ENCODE data around the gene TIMM17A.
"Not testable (repeated sequence)": the region's sequence is repeated elsewhere in the genome, so short reads cannot be mapped to it uniquely, and the experiment has no call there.

TIMM17A gene

GRCh38 chr1:201955009-201955728 lies at the start of gene TIMM17A:
Gene TIMM17A (plus strand): TSS chr1:201955503. CDS start chr1:201955527, 24 bp downstream.
- peak; percentile 92 for DNase-seq

DNA sequence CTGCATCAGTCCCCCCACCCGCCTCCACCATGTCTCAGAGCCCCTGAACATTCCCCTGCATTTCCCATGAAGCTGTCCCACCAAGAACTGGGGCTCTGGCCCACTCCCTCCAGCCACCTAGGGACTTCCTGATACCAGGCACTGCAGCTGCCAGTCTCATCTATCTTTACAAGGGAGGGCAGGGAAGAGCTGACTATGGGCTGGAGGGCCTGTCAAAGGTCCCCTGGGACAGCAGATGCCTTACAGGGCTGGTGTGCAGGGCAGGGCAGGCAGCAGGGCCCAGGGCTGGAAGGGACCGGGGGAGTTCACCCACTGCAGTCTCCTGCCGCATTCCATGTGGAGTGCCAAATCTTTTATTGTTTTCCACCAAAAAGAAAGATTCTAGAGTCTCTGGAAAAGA lies 49.0 kb upstream of the TIMM17A start:
- no peak for DNase-seq

DNA sequence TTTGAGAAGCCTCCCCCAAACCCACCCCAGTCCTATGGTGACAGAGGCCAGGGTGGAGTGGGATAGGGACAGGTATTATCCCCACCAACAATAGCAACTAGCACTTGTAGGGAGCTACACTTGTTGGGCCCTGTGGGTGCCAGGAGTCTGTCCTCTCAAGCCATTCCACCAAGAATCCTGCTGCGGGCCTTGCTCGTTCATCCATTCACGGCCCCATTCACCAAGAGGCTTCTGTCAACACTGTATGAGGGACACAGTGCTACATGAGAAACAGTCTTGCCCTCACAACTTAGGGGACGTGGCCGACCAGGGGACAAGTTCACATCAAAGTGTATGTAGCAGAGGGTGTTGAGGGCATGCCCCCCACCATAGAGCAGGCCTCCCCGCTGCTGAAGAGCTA lies 47.7 kb upstream of the TIMM17A start:
- DNase-seq: no peak

DNA sequence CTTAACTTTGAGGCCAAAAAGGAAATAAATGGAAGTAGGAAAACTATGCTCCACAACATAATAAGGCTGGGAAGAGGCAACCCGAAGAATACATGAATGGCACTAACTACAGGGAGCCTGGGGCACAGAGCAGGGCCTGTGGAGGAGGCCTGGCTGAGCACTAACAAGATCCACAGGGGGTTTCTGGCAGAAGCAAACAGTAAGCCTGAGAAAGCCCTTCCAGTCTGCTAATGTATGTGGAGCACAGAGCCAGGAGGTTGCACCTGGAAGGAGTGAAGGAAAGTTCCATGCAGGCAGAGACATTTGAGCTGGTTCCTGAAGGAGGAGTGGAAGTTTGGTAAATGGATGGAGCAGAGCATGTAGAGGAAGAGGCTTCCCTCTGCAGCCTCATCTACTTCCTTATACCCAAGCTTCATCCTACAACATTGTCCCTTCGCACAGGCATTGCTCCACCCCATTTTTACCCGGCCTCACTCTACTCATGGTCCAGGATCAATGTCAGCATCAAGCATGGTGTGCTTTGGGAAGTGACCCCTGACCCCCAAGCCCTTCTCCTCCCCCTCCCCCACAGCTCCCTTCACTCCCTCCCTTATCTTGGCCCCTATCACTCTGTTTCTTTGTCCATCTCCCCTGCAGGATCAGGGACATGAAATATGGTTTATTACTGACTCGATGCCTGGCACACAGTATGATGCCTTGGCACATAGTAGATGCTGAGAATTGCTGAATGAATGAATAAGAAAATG lies 43.3 kb upstream of the TIMM17A start:
- DNase-seq: no peak

- DNase-seq: no peak
Observed at GRCh38 chr1:201912832-201913231, 42.5 kb upstream of the TIMM17A start.

DNA sequence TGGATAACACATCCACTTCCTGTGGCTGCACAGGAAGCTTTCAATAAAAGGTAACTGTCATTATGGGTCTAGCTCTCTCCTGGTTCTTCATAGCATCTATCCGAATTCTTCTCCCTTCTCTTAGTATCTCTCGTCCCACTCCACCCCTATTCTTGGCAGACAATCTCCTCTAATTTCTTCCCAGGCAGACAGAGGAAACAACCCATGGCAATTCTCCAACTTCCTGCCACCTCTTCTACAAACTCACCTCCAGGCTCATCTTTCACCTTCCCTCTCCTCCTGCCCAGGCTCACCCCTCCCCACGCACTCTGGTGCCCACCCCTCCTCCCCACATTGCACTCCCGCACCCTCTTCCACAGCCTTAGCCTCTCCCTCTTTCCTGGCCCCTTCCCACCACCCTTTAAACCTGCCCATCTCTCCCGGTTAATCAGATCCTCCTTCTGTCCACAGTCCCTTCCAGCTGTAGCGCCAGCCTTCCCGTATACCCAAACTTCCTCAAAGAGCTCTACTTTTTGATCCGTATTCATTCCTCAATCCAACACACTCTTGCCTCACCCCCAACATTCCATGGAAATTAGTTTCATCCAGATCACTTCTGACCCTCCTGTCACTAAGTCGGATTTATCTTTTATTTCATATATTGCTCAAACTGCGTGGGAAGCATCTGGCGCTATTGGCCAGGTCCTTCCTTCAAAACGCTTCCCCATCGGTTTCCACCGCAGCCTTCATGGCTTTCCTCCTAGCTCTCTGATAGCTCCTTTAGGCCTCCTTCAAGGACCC lies 40.7 kb upstream of the TIMM17A start:
- DNase-seq: no peak

GRCh38 chr1:201916649-201917249 lies 38.6 kb upstream of the TIMM17A start:
- DNase-seq: no peak

DNA sequence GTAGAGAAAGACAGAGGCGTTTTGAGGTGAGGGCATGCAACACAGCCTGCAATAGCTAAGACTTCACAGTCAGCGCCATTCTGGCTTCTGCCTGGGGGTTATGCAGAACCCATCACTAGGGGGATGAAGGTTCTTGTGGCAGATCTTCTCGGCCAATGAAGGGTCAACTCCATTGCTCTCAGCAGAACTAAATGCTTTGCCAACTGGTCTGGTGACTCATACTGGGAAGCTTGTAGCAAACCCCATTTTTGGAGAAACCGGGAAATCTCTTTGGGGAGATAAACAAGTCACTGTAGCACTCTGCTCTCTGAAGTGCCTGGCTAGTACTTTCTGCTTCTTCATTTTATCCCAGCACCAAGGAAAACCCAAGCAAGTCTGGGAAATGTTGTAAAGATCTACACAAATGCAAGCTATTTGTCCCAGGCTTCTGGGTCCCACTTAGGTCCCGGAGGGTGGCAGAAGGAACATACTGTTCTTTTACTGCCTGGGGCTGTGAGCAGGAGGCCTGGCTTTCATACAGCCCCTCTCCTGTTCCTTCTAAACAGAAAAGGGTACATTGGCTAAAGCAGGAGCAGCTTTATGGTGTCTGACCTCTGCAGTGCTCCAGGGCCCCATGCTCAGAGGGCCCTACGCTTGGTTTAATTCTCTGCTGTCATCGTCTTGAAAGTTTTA lies 37.8 kb upstream of the TIMM17A start:
- no peak for DNase-seq

GRCh38 chr1:201918343-201918742 lies 37.0 kb upstream of the TIMM17A start:
- DNase-seq: no peak

GRCh38 chr1:201921952-201922558 lies 33.2 kb upstream of the TIMM17A start:
- DNase-seq: no peak

DNA sequence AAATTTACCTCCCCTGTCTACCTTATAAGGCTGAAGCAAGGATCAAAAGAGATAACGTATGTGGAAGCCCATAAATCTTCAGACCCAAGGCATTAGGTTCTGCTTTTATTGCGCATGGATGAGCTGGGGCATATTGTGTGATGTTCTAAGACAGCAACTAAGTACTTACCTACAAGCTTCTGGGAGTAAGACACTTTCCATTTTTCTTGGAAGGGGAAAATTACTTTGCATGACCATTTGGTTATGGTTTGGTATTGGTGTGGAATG lies 30.1 kb upstream of the TIMM17A start:
- DNase-seq: no peak

GRCh38 chr1:201925981-201926645 lies 29.2 kb upstream of the TIMM17A start:
- no peak for DNase-seq

GRCh38 chr1:201928266-201928665 lies 27.0 kb upstream of the TIMM17A start:
- no peak for DNase-seq

DNA sequence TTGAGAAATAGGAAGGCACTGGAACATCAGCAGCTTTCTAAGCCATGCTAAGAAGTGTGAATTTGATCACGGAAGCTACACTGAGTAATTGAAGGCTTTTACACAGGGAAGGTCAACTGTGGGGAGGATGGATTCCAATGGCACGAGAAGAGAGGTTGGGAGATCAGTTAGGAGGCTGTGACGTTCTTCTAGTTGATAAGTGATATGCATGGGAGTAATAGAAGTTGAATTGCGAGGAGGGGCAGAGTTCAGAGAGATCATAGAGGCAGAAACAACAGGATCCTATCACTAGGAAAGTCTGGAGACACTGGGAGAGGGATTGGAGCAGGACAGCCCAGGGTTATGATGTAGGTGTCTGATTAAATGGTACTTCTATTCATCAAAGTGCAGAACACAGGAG lies 25.2 kb upstream of the TIMM17A start:
- DNase-seq: no peak

DNA sequence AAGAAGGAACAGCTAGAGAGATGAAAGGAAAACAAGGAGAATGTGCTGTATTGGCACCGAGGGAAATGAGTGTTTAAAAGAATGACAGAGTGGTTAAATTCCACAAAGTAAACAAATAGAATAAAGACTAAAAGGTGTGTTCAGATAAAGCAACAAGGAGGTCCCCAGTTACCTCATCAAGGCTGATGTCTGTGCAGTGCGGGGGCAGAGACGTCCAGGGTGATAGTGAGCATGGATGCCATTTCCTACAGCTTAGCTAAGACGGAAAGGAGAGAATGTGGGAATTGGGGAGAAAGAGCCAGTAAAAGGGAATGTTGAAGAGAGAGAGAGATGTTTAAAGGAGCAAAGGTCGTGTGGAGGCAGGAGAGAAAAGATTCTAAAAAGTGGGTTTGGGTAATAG lies 24.5 kb upstream of the TIMM17A start:
- no peak for DNase-seq

- DNase-seq: no peak
Observed at GRCh38 chr1:201933840-201934430, 21.4 kb upstream of the TIMM17A start.

- no peak for DNase-seq
Observed at GRCh38 chr1:201937624-201938213, 17.6 kb upstream of the TIMM17A start.

DNA sequence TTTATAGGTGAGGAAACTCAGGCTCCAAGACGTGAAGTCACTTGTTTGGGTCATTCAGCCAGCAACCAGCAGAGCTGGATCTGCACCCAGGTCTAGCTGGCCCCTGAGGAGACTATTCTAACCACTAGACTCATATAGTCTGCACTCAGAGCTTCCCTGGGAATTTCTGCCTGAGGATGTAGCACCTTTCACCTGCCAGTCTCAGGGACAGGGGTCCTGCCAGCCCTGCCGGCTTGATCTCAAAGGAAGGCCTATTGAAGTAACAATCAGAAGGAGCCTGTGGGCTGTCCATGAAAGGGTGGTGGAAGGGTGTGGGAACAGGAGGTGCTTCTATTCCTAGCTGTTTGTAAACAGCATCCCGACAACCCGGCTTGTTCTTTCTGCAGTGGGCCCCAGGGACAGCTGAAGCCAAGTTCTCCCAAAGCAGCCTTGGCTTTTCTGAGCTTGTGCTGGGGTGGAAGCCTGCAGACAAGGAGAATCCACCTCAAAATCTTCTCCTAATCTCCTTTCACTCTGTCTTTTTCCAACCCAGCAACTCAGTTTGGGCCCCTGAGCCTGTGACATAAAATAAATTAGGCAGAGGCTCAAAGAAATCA lies 16.8 kb upstream of the TIMM17A start:
- DNase-seq: no peak

- DNase-seq: no peak
Observed at GRCh38 chr1:201939148-201939547, 16.2 kb upstream of the TIMM17A start.

GRCh38 chr1:201939574-201939973 lies 15.7 kb upstream of the TIMM17A start:
- DNase-seq: no peak

DNA sequence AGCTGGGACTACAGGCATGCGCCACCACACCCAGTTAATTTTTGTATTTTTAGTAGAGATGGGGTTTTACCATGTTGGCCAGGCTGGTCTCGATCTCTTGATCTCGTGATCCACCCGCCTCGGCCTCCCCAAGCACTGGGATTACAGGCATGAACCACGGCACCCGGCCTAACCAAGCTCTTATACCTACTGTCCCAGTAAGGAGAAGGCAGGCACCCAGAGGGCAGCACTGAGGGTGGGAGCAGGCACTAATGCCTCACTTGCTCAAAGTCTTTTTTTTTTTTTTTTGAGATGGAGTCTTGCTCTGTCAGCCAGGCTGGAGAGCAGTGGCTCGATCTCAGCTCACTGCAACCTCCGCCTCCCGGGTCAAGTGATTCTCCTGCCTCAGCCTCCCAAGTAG lies 15.0 kb upstream of the TIMM17A start:
- not testable (repeated sequence) for DNase-seq

Data from CD4-positive, alpha-beta T cell treated with Interleukin-6 for 4 hours (primary cell).